GF-D8 (cell line): ENCODE data around the gene LIN7C.
"Not testable (repeated sequence)": the region's sequence is repeated elsewhere in the genome, so short reads cannot be mapped to it uniquely, and the experiment has no call there.

ENCODE experiments used
- DNase-seq: peaks from one replicate; lab custom pipeline; 2025; lab: John Stamatoyannopoulos, UW

Gene LIN7C

DNA sequence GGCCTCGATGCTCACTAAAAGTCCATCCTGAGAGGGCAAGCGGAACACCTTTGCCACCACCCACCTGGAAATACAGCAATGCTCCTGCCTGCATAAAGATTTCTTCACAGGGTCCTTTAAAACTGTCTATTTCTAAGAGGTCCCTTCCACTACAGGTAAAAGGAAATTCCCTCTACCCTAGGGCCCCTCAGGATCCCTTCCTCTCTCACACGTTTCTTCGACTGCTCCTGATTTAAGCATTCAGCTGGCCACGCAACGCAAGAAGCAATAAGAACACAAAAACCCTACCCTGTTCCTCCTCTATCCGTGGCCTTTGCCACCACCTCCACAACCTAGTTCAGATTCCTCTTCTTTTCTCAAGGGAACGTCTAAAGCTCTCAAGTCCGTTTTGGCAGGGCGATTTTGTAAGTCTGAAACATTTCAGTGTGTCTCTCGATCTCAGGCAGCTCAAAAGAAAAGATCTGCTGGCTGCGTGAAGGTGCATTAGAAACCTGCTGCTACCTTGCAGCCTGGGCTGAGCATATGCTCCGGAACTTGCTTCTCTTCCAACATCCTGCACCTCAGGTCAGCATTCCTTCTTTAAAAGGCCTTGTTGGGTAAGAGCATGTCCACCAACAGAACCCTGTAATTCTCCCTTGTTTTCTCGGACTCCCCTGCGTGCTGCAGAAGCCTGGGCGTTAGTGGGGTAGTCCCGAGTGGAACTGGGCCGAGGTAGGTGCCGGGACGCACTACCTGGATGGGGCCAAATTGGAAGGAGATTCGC, 35.6 kb downstream of the LIN7C start:
- no peak for DNase-seq

DNA sequence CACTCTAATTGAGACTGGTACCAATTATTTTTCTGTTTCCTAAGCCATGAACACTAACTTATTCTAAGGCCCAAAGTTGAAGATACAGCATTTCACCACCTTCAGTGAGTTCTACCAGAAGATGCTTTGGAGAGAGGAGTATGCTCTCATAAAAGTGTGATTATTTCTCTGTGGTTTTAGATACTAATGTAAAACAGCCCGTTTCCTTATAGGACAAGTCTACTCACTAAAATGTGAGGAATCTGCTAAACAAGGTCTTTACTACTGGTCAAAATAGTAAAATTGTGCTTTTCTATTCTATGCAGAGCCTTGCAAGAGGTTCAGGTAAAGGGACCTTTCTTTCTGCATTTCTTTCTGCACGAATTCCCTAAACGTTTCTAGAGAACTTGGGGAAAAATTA, 36.4 kb downstream of the LIN7C start:
- DNase-seq = no peak

- DNase-seq = no peak
Measured at GRCh38 chr11:27468995-27469695, 37.4 kb downstream of the LIN7C start.

DNA sequence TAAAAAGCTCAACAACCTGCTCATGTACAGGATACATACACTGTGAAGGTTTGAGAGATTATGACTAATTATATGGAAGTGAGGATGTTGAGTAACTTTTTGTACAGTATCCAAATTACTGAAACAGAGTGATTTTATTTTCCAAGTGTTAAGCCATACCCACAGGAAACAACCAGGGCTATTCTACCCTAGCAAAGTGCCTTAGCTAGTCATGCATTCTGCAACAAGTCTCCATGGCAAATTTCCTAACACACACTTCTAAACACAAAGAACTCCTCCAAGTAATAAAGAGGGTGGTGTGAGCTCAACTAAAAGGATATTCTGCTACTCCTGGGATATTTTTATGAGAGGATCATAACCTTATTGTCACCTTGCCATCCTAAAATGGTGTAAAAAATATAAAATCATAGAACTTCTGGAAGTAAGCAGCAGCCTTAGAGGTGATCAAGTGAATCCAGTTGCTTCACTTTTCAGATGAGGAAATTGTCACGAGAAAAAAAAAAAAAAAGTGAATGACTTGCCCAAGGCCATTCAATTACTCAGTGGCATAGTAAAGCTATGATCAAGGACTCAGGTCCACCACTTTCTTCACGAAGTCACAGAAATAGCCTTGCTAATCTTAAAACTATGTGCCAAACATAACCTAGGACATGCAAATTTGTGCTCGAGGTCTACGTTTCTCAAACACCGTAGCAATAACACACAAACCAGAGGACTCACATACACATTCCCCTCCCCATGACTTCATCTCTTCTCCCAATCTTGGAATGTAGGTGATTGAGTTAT, 38.2 kb downstream of the LIN7C start:
- DNase-seq = peak; percentile 58

GRCh38 chr11:27467181-27467913, 39.2 kb downstream of the LIN7C start:
- DNase-seq = no peak

DNA sequence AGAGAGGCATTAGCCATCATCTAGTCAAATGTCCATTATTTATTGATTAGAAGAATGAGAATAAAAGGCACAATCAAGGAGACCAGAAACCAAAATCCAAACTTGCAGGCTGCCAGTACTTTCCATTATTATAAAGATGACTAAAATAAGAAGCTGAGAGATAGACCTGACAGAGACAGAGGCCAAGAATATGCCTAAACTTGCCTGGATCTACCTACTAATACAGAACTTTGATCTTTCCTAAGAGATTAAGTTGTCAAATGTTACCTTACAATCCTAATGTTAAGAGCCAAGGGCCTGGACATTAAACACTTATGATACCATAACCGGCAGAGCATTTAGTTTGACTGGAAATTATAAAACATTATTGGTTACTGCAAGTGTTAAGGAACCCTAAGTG, 40.2 kb downstream of the LIN7C start:
- DNase-seq = no peak

- no peak for DNase-seq
Measured at GRCh38 chr11:27465629-27466028, 40.9 kb downstream of the LIN7C start.

- DNase-seq = no peak
Measured at GRCh38 chr11:27464909-27465308, 41.7 kb downstream of the LIN7C start.

GRCh38 chr11:27464289-27464696, 42.3 kb downstream of the LIN7C start:
- DNase-seq = no peak

- DNase-seq = peak; percentile 56
Measured at GRCh38 chr11:27462543-27462942, 44.0 kb downstream of the LIN7C start.

- no peak for DNase-seq
Measured at GRCh38 chr11:27460158-27460978, 46.2 kb downstream of the LIN7C start.

- no peak for DNase-seq
Measured at GRCh38 chr11:27459191-27459590, 47.4 kb downstream of the LIN7C start.

- DNase-seq = no peak
Measured at GRCh38 chr11:27458182-27458581, 48.4 kb downstream of the LIN7C start.

DNA sequence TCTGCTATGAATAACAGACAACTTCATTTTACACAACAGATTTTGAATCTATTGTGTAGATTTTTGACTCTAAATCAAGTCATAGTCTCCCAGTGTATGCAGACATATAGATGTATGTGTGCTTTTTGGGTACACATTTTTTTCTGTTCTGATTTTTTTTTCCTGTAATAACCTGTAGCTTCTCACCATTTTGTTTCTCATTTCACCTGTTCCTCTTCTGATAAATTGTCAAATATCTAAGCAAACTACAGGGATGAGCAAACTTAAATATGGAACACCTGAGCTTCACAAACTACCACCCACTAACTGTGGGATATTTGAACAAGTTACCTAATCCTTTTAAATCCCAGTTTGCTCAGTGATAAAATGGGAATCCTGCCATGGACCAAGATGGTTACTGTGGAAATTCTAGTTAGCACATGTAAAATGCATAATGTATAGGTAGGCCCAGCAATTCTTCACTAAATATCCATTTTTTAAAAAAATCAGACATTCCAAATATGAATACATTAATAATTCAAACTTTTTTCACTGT, 49.7 kb downstream of the LIN7C start:
- DNase-seq = no peak

DNA sequence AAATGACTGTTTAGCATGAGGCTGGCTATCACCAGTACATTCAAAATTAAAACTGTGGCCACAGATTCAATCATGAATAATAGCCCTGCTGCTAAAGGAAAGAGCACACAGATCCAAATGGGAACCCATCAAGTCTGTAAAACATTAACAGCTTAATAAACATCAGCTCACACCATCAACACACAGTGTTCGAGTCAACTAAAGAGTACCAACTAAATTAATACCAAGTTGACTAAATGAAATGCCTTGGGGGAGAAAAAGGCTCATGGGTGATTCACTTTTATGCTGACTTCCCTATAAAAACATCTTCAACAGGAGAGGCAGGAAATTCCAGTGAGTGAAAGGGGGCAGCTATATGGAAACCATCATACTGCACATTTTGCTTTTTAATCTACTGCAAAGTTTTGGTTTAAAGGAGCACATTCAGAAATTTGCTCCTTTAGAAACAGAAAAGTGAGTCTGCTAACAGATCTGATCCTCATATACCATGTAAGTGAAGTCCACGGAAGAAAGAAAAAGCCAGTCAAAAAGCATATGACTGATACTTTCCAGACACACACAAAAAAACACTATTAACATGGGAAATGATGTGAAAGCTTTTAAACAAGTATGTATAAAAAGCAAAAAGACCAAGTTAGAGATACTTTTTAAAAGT, 50.3 kb downstream of the LIN7C start:
- no peak for DNase-seq

- DNase-seq = no peak
Measured at GRCh38 chr11:27455667-27456066, 50.9 kb downstream of the LIN7C start.

GRCh38 chr11:27453701-27454100, 52.9 kb downstream of the LIN7C start:
- no peak for DNase-seq

DNA sequence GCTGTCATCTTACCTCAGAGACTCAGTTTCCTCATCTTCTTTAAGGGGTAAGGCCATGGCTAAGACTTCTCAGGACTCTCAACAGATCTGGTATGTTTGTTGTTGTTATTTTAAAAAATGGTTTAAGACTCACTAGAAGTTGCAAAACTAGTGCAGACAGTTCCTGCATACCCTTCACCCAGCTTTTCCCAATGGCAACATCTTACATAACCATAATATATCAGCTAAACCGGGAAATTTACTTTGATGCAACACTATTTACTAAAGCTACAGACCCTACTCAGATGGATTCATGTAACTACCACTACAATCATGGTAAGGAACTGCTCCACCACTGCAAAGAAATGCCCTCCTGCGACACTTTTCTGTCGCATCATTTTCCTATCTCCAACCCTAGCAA, 54.4 kb downstream of the LIN7C start:
- DNase-seq = no peak

GRCh38 chr11:27451244-27451965, 55.2 kb downstream of the LIN7C start:
- no peak for DNase-seq

- not testable (repeated sequence) for DNase-seq
Measured at GRCh38 chr11:27448184-27448540, 58.4 kb downstream of the LIN7C start.
